GM21360 (cell line): Measurements from ENCODE around the gene GCKR.

Experiments
- ATAC-seq: cut with Tn5 transposase; IDR thresholded peaks from one replicate; pipeline ENCODE4 v1.9.1; 2021; ENCODE audit warnings: mild to moderate bottlenecking, moderate library complexity; ENCODE audit not compliant: unreplicated experiment

Gene GCKR

GRCh38 chr2:27496357-27497287 is at the start of gene GCKR:
TSS of gene GCKR (plus strand) at chr2:27496839. CDS start at chr2:27496905, 66 bp downstream.
- ATAC-seq, result no peak

- ATAC-seq, result no peak
Measured at GRCh38 chr2:27448381-27448780, 48.3 kb upstream of the GCKR start.

- ATAC-seq, result no peak
Measured at GRCh38 chr2:27451095-27451494, 45.5 kb upstream of the GCKR start.

GRCh38 chr2:27453968-27454367 is 42.7 kb upstream of the GCKR start:
- ATAC-seq, result no peak

GRCh38 chr2:27461118-27461517 is 35.5 kb upstream of the GCKR start:
- no peak for ATAC-seq

GRCh38 chr2:27464443-27464842 is 32.2 kb upstream of the GCKR start:
- no peak for ATAC-seq

GRCh38 chr2:27471961-27472360 is 24.7 kb upstream of the GCKR start:
- ATAC-seq, result no peak

- no peak for ATAC-seq
Measured at GRCh38 chr2:27485496-27485895, 11.1 kb upstream of the GCKR start.

GRCh38 chr2:27489118-27489497 is 7.5 kb upstream of the GCKR start:
- ATAC-seq, result no peak

GRCh38 chr2:27489498-27490397 is 6.9 kb upstream of the GCKR start, which contains the start of gene IFT172:
TSS of gene IFT172 (minus strand) at chr2:27489743. CDS start at chr2:27489653, 90 bp downstream.
- peak; percentile 95 for ATAC-seq

- ATAC-seq, result no peak
Measured at GRCh38 chr2:27492557-27492956, 4.1 kb upstream of the GCKR start.

- ATAC-seq, result no peak
Measured at GRCh38 chr2:27493948-27494283, 2.7 kb upstream of the GCKR start.

- no peak for ATAC-seq
Measured at GRCh38 chr2:27494284-27494943, 2.2 kb upstream of the GCKR start.

GRCh38 chr2:27494944-27495554 is 1.6 kb upstream of the GCKR start, which contains the start of gene FNDC4:
TSS of gene FNDC4 (minus strand) at chr2:27495200. CDS start at chr2:27494679, 521 bp downstream.
- ATAC-seq, result no peak

GRCh38 chr2:27495840-27496356 is 741 bp upstream of the GCKR start:
- ATAC-seq, result no peak

- ATAC-seq, result no peak
Measured at GRCh38 chr2:27497288-27497627, 619 bp downstream of the GCKR start.

- no peak for ATAC-seq
Measured at GRCh38 chr2:27498975-27499374, 2.3 kb downstream of the GCKR start.

GRCh38 chr2:27501042-27501441 is 4.4 kb downstream of the GCKR start:
- no peak for ATAC-seq

- ATAC-seq, result no peak
Measured at GRCh38 chr2:27502142-27502541, 5.5 kb downstream of the GCKR start.

GRCh38 chr2:27506587-27506986 is 9.9 kb downstream of the GCKR start:
- ATAC-seq, result no peak
